HCT116 (cell line): ENCODE measurements around the gene HBE1. TPM values are rescaled to one million over a fixed set of nuclear protein-coding genes. Genes with fewer than 3 reads are reported as not detected.
"Not testable (repeated sequence)": the region's sequence is repeated elsewhere in the genome, so short reads cannot be mapped to it uniquely, and the experiment has no call there.

Source experiments
- ATAC-seq: fragments of 200-7000 bp; cut with Tn5 transposase; 2 replicates; pipeline ENCODE4 v1.9.1; 2020; ENCODE audit warnings: mild to moderate bottlenecking, moderate library complexity
- BruUV-seq: library from RNA; stranded (reverse); fragments of 400-500 nt; replicated peaks from 2 replicates; lab custom pipeline; 2021; lab: Mats Ljungman, UMichigan
- CTCF ChIA-PET: fragments of 300-600 bp; sonication (Branson Sonifier 250); formaldehyde crosslinking; loops from one replicate; lab custom pipeline; 2021; ENCODE audit warnings: antibody characterized with exemption; lab: Charles Lee
- POLR2A ChIA-PET: fragments of 300-600, 350-600 bp; sonication (Branson Sonifier 250); formaldehyde crosslinking; loops from one replicate; lab custom pipeline; 2021; ENCODE audit warnings: antibody characterized with exemption; lab: Charles Lee
- RAD21 ChIA-PET, 2 experiments: fragments of 300-600 bp; sonication (Branson Sonifier 250); formaldehyde crosslinking; loops; one replicate each; lab custom pipeline; 2023; ENCODE audit warnings: low total read pairs in 2 of 2; ENCODE audit not compliant: uncharacterized antibody in 2 of 2, unreplicated experiment in 2 of 2, low non-redundant PET in 1 of 2; lab: Charles Lee
- DNase-seq: peaks from one replicate; pipeline ENCODE4 v3.0.0-alpha.2; 2010; ENCODE audit warnings: low read depth, low spot score
- H2AFZ ChIP-seq: fragments of 200-600 bp; shearing (Covaris generic), sonication (generic); 2 replicates; pipeline ENCODE4 v1.6.1; 2017; ENCODE audit warnings: low read depth, mixed run types, mixed read lengths, antibody characterized with exemption, low read length; ENCODE audit not compliant: poor library complexity, severe bottlenecking
- H3K27ac ChIP-seq: 2 replicates; pipeline ENCODE4 v1.5.1; 2012; ENCODE audit warnings: low read depth, low read length
- H3K27me3 ChIP-seq: fragments of 200-600 bp; sonication (generic); 2 replicates; pipeline ENCODE4 v1.6.1; 2016; ENCODE audit warnings: mixed run types, low read length, mixed read lengths; ENCODE audit not compliant: insufficient read depth
- H3K36me3 ChIP-seq, 2 experiments: fragments of 200-500 bp in 1 of 2; fragments of 200-600 bp in 1 of 2; sonication (Bioruptor generic) in 1 of 2; sonication (generic) in 1 of 2; 2 replicates each; pipeline versions ENCODE4 v1.5.1 to v1.6.1; 2014 to 2016; ENCODE audit warnings: low read length in 2 of 2, inconsistent platforms in 1 of 2, mixed read lengths in 1 of 2, mixed run types in 1 of 2; ENCODE audit not compliant: insufficient read depth in 2 of 2, control insufficient read depth in 1 of 2
- H3K4me1 ChIP-seq, 2 experiments: fragments of 200-600 bp in 1 of 2; sonication (generic) in 1 of 2; 2 replicates each; pipeline versions ENCODE4 v1.5.1 to v1.6.1; 2012 to 2017; ENCODE audit warnings: low read length in 2 of 2, inconsistent platforms in 1 of 2, mild to moderate bottlenecking in 1 of 2, mixed read lengths in 1 of 2, mixed run types in 1 of 2, moderate library complexity in 1 of 2; ENCODE audit not compliant: insufficient read depth in 2 of 2, control insufficient read depth in 1 of 2
- H3K4me2 ChIP-seq: fragments of 200-600 bp; sonication (generic); 2 replicates; pipeline ENCODE4 v1.6.1; 2017; ENCODE audit warnings: mixed run types, low read length, mixed read lengths
- H3K4me3 ChIP-seq, 2 experiments: fragments of 200-600 bp in 1 of 2; sonication (generic) in 1 of 2; replicated peaks in 1 of 2; 2 replicates each; pipeline ENCODE4 v1.5.1; 2011 to 2016; ENCODE audit warnings: low read length in 2 of 2, control low read depth in 1 of 2, low read depth in 1 of 2, mild to moderate bottlenecking in 1 of 2, mixed read lengths in 1 of 2, mixed run types in 1 of 2
- H3K79me2 ChIP-seq: fragments of 200-600 bp; sonication (generic); 2 replicates; pipeline ENCODE4 v1.6.1; 2017; ENCODE audit warnings: mild to moderate bottlenecking, mixed run types, low read length, moderate library complexity, mixed read lengths; ENCODE audit not compliant: insufficient read depth
- H3K9ac ChIP-seq: fragments of 200-600 bp; sonication (generic); 2 replicates; pipeline ENCODE4 v1.6.1; 2016; ENCODE audit warnings: low read length, mixed read lengths
- H3K9me2 ChIP-seq: fragments of 200-600 bp; sonication (generic), shearing (Covaris generic); 2 replicates; pipeline ENCODE4 v1.6.1; 2017; ENCODE audit warnings: mixed run types, mild to moderate bottlenecking, moderate library complexity; ENCODE audit not compliant: insufficient read depth
- H3K9me3 ChIP-seq, 2 experiments: fragments of 200-500 bp in 1 of 2; fragments of 200-600 bp in 1 of 2; sonication (Bioruptor generic) in 1 of 2; sonication (generic) in 1 of 2; 2 replicates each; pipeline ENCODE4 v1.6.1; 2014 to 2017; ENCODE audit warnings: low read length in 2 of 2, mixed read lengths in 2 of 2, inconsistent platforms in 1 of 2, low read depth in 1 of 2, mild to moderate bottlenecking in 1 of 2, mixed run types in 1 of 2, moderate library complexity in 1 of 2; ENCODE audit not compliant: control insufficient read depth in 1 of 2, insufficient read depth in 1 of 2
- H4K20me1 ChIP-seq: fragments of 200-600 bp; sonication (generic), shearing (Covaris generic); 2 replicates; pipeline ENCODE4 v1.6.1; 2017; ENCODE audit warnings: mixed run types, mild to moderate bottlenecking, moderate library complexity; ENCODE audit not compliant: insufficient read depth
- intact Hi-C: fragments of 100-400 bp; cut with micrococcal nuclease; formaldehyde crosslinking; loops from 2 replicates; pipeline ENCODE4 v1.10.0; 2022
- total RNA-seq: library from RNA; stranded (reverse); gene quantifications from one replicate; pipeline ENCODE4 v1.2.1, GENCODE V29; 2021; ENCODE audit not compliant: unreplicated experiment

The HBE1 gene
- total RNA-seq, 1 experiment from 2014 or later, result 212 TPM

GRCh38 chr11:5249807-5250396 lies 19.8 kb downstream of the HBE1 start, which contains the start of gene HBG1:
Gene HBG1 (minus strand): TSS chr11:5249857. CDS start chr11:5249804, 53 bp downstream.
- peaks cover 44% of the 10 kb centered on the region for H3K27me3 ChIP-seq
- intact Hi-C loops, H3K9me3 ChIP-seq, H3K9ac ChIP-seq, H3K4me1 ChIP-seq, H4K20me1 ChIP-seq, BruUV-seq, H2AFZ ChIP-seq, RAD21 ChIA-PET, POLR2A ChIA-PET, H3K79me2 ChIP-seq, CTCF ChIA-PET, H3K27ac ChIP-seq, H3K36me3 ChIP-seq, H3K9me2 ChIP-seq, H3K4me3 ChIP-seq, ATAC-seq, H3K4me2 ChIP-seq, DNase-seq: not testable (repeated sequence)

- POLR2A ChIA-PET, H4K20me1 ChIP-seq, BruUV-seq, H2AFZ ChIP-seq, H3K9me2 ChIP-seq, CTCF ChIA-PET, H3K9ac ChIP-seq, intact Hi-C loops, H3K4me2 ChIP-seq, H3K4me1 ChIP-seq, H3K9me3 ChIP-seq, H3K4me3 ChIP-seq, H3K27ac ChIP-seq, H3K79me2 ChIP-seq, RAD21 ChIA-PET, ATAC-seq, H3K36me3 ChIP-seq, DNase-seq: not testable (repeated sequence)
- H3K27me3 ChIP-seq, result peaks cover 54% of the 10 kb centered on the region
Observed at GRCh38 chr11:5248498-5248897, 21.2 kb downstream of the HBE1 start.
